NCI-H774 (cell line): ENCODE data around the gene DIO1.
A peak's percentile ranks its signal among the peaks of the same experiment; 100 is the strongest.
"Not testable (repeated sequence)": the region's sequence is repeated elsewhere in the genome, so short reads cannot be mapped to it uniquely, and the experiment has no call there.

Experiments
- DNase-seq: peaks from one replicate; lab custom pipeline; 2025; lab: John Stamatoyannopoulos, UW

Gene DIO1

GRCh38 chr1:53893999-53894636, at the start of gene DIO1:
Gene DIO1 (plus strand): TSS chr1:53894187. CDS start chr1:53894211, 24 bp downstream.
- DNase-seq = no peak

- DNase-seq = no peak
Measured at GRCh38 chr1:53847980-53848379, 46.0 kb upstream of the DIO1 start.

- DNase-seq = no peak
Measured at GRCh38 chr1:53850082-53850673, 43.8 kb upstream of the DIO1 start.

GRCh38 chr1:53851571-53852285, 42.3 kb upstream of the DIO1 start:
- no peak for DNase-seq

GRCh38 chr1:53860967-53861411, 33.0 kb upstream of the DIO1 start:
- DNase-seq = peak; percentile 41

GRCh38 chr1:53862507-53862906, 31.5 kb upstream of the DIO1 start:
- DNase-seq = no peak

- no peak for DNase-seq
Measured at GRCh38 chr1:53868565-53868964, 25.4 kb upstream of the DIO1 start.

GRCh38 chr1:53869454-53870117, 24.4 kb upstream of the DIO1 start:
- DNase-seq = no peak

- no peak for DNase-seq
Measured at GRCh38 chr1:53871221-53871620, 22.8 kb upstream of the DIO1 start.

- DNase-seq = no peak
Measured at GRCh38 chr1:53871773-53872484, 22.1 kb upstream of the DIO1 start.

- not testable (repeated sequence) for DNase-seq
Measured at GRCh38 chr1:53875150-53875549, 18.8 kb upstream of the DIO1 start.

GRCh38 chr1:53878492-53879105, 15.4 kb upstream of the DIO1 start:
- peak; percentile 64 for DNase-seq

- DNase-seq = not testable (repeated sequence)
Measured at GRCh38 chr1:53881853-53882252, 12.1 kb upstream of the DIO1 start.

GRCh38 chr1:53883600-53883999, 10.4 kb upstream of the DIO1 start:
- not testable (repeated sequence) for DNase-seq

GRCh38 chr1:53888681-53889080, 5.3 kb upstream of the DIO1 start:
- no peak for DNase-seq

GRCh38 chr1:53889304-53890298, 4.4 kb upstream of the DIO1 start, which contains the start of gene YIPF1:
Gene YIPF1 (minus strand): TSS chr1:53889797. CDS start chr1:53888937, 860 bp downstream.
- DNase-seq = peak; percentile 93

GRCh38 chr1:53890522-53890941, 3.5 kb upstream of the DIO1 start:
- DNase-seq = no peak

- DNase-seq = no peak
Measured at GRCh38 chr1:53891018-53891417, 3.0 kb upstream of the DIO1 start.

GRCh38 chr1:53891678-53892077, 2.3 kb upstream of the DIO1 start:
- DNase-seq = no peak

- DNase-seq = no peak
Measured at GRCh38 chr1:53892911-53893310, 1.1 kb upstream of the DIO1 start.
